GM12891 (cell line): ENCODE results near the gene TASP1.
A peak's percentile ranks its signal among the peaks of the same experiment; 100 is the strongest.

Experiments
- POLR2A ChIP-seq: IDR thresholded peaks from 2 replicates; pipeline ENCODE4 v1.6.1; 2011; ENCODE audit warnings: low read depth, low read length, control low read depth
- POLR2AphosphoS5 ChIP-seq: IDR thresholded peaks from 2 replicates; pipeline ENCODE4 v1.6.1; 2011; ENCODE audit warnings: low read depth, low read length, control low read depth
- SPI1 ChIP-seq: IDR thresholded peaks from 2 replicates; pipeline ENCODE4 v1.6.1; 2011; ENCODE audit warnings: low read depth, low read length, control low read depth
- TAF1 ChIP-seq: IDR thresholded peaks from 2 replicates; pipeline ENCODE4 v1.6.1; 2011; ENCODE audit warnings: low read depth, low read length, control low read depth

DNA sequence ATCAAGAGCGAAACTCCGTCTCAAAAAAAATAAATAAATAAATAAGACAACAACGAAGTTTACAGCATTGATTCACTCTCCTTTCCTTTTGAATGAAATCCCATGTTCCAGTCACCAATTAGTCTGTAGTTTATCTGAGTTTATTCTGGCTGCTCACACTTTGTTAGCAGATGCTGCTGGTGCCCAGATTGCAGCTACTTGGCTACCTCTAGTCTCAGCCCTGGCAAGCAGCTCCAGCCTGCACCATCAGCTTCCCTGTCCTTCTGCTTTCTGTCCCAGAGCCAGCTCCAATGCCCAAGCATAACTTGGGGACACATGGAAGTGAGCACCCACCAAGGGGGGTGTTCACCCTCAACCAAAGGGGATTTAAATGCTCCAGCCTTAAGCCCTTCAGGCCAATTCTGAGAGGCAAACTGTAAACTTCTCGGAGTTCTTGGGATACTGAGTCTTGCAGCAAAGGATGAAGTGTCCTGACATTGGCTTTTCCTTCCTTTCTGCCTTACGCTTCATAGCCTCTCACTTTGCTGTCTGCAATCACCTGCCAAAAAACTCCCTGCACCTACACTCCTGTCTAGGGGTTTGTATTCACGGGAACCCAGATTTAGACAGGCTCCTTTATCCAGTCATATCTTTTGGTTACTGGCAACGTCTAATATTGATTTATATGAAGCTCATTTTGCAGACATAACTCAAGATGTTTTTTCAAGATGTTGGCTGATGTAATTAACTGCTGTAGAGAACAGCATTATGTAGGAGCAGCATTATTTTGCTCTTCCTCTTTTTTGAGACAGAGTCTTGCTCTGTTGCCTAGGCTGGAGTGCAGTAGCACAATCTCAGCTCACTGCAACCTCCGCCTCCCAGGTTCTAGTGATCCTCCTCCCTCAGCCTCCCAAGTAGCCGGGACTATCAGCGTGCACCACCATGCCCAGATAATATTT lies 9.8 kb upstream of the TASP1 start:
- no peak for TF ChIP-seq POLR2AphosphoS5
- TF ChIP-seq SPI1 = peak; percentile 46
- no peak for TF ChIP-seq POLR2A
- TF ChIP-seq TAF1 = no peak
